ENCODE measurements around the gene AGMO.

AGMO gene

GRCh38 chr7:15566476-15566875 is 4.7 kb upstream of the AGMO start:
- no peak overlapping the region for H3K27ac ChIP-seq
- TF ChIP-seq ZFX (IDR thresholded peaks at IDR 0.05) (no peak), CTCF (conservative IDR thresholded peaks at IDR 0.05) (no peak)

DNA sequence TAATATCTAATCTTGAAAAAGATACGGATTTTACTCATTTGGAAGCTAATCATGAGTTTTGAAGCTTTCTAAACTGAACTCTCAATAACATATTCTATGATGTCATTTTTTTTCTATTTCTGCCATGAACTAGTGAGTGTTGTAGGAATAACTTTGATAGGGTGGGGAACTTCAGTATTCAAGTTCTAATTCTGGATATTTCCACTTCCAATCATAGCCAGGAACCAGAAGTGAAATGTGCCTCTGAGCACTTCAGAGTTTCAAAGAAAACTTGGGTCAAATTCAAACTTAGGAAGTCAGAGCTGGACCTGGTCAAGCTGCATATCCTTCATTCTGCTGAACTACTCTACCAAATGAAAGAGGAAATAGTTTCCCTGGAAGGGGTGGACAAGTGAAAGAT is 847 bp downstream of the AGMO start:
- TF ChIP-seq ZFX (IDR thresholded peaks at IDR 0.05) = no peak
- no peak for TF ChIP-seq CTCF (conservative IDR thresholded peaks at IDR 0.05)
- no peak overlapping the region for H3K27ac ChIP-seq

DNA sequence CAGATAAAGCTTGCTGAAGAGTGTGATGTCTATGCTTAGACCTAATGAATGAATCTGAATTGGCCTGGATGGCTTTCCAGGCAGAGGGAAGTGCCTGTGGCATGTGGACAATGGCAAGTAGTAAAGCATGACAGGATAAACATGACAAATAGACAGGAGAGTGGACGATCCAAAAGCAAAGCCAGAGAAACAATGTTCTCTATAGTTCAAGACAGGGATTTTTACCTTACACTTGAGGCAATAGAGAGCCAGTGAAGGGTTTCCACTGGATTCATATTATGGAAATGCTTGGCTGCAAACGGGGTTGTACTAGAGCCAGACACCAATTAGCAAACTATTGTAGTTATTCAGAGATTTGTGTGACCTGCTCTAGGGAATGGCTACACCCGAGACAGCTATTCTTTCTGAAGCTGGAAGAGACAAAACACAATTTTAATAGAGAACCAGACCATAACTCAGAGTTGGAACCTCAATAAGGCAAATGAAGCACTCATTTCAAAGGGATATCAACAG is 2.3 kb downstream of the AGMO start:
- TF ChIP-seq ZFX (IDR thresholded peaks at IDR 0.05) (no peak), CTCF (conservative IDR thresholded peaks at IDR 0.05) (no peak)
- H3K27ac ChIP-seq = no peak overlapping the region

DNA sequence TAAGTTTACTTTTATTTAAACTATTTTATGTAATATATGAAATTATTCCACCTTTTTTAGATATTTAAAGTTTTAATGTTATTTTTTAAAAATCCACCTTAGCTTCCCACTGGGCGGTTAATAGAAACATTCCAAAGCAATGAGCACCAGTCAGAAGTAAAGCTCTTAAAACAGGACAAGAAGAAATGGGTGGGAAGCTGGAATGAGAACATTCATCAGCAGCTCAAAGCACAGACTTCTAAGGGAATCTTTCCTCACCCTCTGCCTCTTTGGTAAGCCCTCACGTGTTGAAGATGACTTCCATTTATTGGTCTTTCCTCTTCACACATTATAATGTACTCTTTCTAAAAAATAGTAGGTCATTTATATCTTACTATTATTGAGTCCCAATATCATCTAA is 3.1 kb downstream of the AGMO start:
- no peak overlapping the region for H3K27ac ChIP-seq
- TF ChIP-seq CTCF (conservative IDR thresholded peaks at IDR 0.05) = no peak
- TF ChIP-seq ZFX (IDR thresholded peaks at IDR 0.05) = no peak

GRCh38 chr7:15557686-15558085 is 4.1 kb downstream of the AGMO start:
- TF ChIP-seq ZFX (IDR thresholded peaks at IDR 0.05) (no peak), CTCF (conservative IDR thresholded peaks at IDR 0.05) (no peak)
- H3K27ac ChIP-seq = no peak overlapping the region

- TF ChIP-seq CTCF (conservative IDR thresholded peaks at IDR 0.05) = no peak
- TF ChIP-seq ZFX (IDR thresholded peaks at IDR 0.05) = no peak
- no peak overlapping the region for H3K27ac ChIP-seq
Measured at GRCh38 chr7:15557186-15557585, 4.6 kb downstream of the AGMO start.

GRCh38 chr7:15556339-15557105 is 5.3 kb downstream of the AGMO start:
- H3K27ac ChIP-seq = no peak overlapping the region

More at GRCh38 chr7:15556339-15557105, 5.3 kb downstream of the AGMO start:
- TF ChIP-seq ZFX (IDR thresholded peaks at IDR 0.05) (no peak), CTCF (conservative IDR thresholded peaks at IDR 0.05) (no peak)
